Hepatocyte (in vitro differentiated cells): Measurements from ENCODE around the gene KRTAP4-4.

Source experiments
- CTCF ChIP-seq: fragments of 200-600 bp; sonication (generic); IDR thresholded peaks from 2 replicates; pipeline ENCODE4 v1.5.1; 2016; ENCODE audit warnings: antibody characterized with exemption, mild to moderate bottlenecking; ENCODE audit not compliant: poor library complexity
- EZH2 ChIP-seq: fragments of 200-600 bp; sonication (generic); IDR thresholded peaks from 2 replicates; pipeline ENCODE4 v1.6.1; 2016; ENCODE audit warnings: antibody characterized with exemption, mild to moderate bottlenecking, borderline replicate concordance
- EZH2phosphoT487 ChIP-seq: fragments of 200-600 bp; sonication (generic); IDR thresholded peaks from one replicate; pipeline ENCODE4 v1.6.1; 2018; ENCODE audit warnings: antibody characterized with exemption, mild to moderate bottlenecking, low read depth, moderate library complexity; ENCODE audit not compliant: unreplicated experiment, severe bottlenecking

- TF ChIP-seq CTCF (no peak), EZH2 (no peak), EZH2phosphoT487 (no peak)
Observed at GRCh38 chr17:41163828-41164227, 3.3 kb upstream of the KRTAP4-4 start.
